ENCODE data around the gene BUB3. TPM values are rescaled to one million over a fixed set of nuclear protein-coding genes. Genes with fewer than 3 reads are reported as not detected.

BUB3 gene
- total RNA-seq, 1 donor from 2014 or later, result 213 TPM

GRCh38 chr10:123140983-123141390 lies 13.2 kb upstream of the BUB3 start:
- intact Hi-C loops (cut with micrococcal nuclease), result loop anchor here (5.0 kb wide), 1 partner anchor 1306 kb away; no protein-coding TSS in a partner anchor

DNA sequence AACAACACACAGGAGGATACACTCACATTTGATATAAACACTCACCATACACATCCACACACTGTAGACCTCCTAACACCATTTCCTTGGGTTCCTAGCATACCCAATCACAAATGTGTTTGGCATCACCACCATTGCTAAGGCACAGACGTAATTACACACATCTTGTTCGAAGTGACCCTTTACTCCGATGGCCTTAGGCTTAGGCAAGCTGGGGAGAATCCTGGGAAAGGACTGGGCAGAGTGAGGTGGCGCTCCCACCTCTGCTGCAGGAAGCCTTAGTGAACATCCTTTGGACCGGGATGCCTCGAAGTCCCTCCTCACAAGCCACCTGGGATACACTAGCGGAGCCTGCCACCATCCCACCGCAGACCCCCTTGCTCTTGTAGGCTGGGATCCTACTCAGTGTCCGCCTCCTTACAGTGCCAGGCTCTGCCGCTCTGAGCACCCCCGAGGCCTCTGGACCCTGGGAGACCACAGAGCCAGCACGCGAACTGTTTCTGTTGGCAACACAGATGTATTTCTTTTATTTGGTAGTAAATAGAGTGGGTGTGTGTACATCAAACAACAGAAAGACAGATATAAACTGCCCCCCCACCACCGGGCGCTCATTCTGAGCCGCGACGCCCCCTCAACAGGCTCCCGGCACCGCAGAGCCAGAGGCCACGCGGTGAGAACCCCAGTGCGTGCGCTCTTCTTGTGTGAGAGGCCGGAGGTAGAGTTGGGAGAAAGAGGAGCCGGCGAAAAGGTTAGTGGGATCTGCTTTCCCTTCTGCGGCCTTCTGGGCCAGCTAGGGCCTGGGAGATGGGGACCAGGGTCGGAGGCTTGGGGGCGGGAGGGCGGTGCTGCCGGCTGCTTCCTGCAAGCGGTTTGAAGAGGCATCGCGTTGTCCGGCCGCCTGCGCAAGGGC lies 12.2 kb upstream of the BUB3 start:
- intact Hi-C loops (cut with micrococcal nuclease), result loop anchor here (5.0 kb wide), 1 partner anchor 1305 kb away; no protein-coding TSS in a partner anchor

DNA sequence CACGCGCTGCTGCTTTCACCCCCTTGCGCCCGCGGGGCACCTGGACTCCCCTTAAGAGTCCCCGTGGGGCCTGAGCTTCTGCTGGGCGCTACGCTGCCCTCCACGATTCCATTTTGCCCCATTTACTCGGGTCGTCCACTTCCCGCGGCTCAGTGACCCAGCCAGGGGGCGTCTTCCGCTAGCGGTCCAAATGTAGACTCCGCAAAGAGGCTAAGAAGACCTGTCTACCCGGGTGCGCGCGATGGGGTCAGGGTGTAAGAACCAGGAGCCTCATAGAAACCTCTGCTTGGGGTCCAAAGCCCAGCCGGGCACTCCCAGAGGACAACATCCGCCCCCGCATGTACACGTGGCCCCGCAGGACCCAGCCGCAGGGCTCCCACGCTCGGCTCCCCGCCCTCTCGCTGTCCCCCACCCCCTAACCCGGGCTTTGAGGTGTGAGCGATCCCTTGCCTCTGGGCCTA lies 11.5 kb upstream of the BUB3 start:
- intact Hi-C loops (cut with micrococcal nuclease), result loop anchor here (5.0 kb wide), 1 partner anchor 1305 kb away; no protein-coding TSS in a partner anchor

DNA sequence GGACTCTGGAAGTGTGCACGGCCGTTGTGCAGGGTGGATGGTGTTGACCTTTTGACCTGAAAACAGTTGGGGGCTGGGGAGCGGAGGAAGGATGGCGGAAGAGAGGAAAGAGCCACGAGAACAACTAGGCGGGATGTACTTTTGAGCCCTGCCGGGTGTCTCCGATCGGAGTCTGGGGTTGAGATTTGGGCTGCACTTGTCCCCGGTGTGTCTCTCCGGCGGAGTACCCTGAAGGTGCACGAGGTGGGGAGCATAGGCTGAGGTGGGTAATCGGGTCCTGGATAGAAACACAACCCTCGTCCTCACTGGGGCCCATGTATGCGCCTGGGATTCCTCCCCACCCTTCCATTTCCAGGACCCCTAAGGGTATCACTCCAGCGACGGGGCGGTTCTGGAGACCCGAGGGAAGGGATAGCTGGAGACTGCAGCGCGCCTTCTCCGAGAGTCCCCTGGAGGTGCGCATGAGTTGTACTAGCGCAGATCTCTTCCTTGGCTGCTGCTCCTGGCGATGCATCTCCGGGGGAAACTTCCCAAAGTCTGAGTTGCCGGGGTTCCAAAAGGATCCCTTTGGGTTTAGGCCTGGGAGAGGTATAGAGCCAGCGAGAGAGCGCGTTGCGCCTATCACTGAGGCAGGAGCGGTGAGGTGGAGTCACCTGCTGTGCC lies 10.9 kb upstream of the BUB3 start:
- intact Hi-C loops (cut with micrococcal nuclease), result loop anchor here (5.0 kb wide), 1 partner anchor 1304 kb away; no protein-coding TSS in a partner anchor

DNA sequence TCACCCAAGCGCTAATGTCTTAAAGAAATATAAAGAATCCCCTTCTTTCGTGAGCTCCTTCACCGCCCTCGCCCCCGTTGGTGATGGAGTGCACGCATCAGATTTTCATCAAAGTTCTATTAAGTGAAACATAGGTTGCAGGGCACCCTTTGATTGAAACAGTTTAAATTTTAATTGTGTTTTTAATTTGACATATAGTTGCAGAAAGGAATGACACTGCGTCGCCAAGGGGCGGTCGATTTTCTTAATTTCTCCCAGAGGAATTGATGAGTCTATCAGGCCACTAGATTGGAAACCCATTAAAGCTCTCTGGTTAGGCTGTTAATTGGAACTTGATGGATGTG lies 10.4 kb upstream of the BUB3 start:
- intact Hi-C loops (cut with micrococcal nuclease), result loop anchor here (5.0 kb wide), 1 partner anchor 1304 kb away; no protein-coding TSS in a partner anchor

DNA sequence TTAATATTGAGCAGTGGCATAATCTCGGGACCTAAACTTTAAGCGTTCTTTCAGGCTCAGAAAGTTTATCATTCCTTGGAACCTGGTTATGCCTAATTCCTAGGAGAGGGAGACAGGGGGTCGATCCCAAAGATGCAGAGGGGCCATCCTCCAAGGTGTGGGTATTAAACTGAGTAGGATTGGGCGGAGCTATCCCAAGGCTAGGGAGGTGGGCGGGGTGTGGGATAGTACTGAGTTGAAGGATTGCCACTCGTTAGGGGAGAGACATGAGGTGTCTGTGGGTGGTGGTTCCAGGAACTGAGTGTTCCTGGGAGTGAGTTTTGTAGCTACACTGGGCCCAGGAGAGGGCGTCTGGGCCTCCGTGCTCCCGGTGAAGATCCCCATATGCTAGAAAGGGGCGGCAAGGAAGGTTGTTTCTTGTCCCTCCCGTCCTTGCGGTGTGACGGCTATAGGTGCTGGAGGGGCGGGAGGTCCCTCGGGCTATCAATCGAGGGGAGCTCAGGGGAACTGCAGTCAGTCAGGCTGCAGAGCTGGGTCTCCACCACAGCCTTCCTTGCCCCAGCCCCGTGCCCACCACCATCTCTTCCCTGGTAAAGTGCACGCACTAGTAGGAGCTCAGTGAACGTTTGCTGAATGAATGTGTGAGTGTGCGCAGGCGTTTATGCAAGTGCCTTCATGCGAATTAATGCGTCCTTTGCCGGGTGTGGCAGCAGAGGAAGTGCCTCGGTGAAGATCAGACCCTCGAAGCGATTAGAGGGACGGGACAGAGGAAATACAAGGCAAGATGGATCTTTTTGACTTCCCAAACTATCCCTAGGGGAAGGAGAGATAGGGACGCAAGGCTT lies 9.3 kb upstream of the BUB3 start:
- intact Hi-C loops (cut with micrococcal nuclease), result loop anchor here (1.0 to 5.0 kb wide), 2 partner anchors 12 to 1302 kb away; no protein-coding TSS in a partner anchor

DNA sequence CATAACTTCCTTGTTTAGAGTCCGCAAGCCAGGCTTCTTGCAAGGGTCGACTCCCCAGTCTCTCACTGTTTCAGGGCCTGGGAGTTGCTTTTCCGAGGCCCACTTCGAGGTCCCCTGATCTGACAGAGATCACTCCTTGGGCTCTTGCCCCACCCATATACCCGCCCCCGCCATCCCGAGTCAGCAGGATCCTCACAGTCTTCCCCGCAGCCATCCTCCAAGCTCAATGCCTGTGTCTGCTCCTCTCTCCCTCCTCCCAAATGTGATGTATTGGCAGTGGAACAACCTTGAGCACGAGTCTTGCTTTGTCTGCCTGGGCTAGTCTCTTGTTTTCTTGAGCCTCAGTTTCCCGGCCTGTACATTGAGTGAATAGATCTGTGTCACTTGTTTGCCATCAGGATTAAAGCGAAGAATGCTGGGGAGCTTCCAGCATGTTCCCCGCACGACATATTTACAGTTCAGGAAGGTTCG lies 8.6 kb upstream of the BUB3 start:
- intact Hi-C loops (cut with micrococcal nuclease), result loop anchor here (1.0 kb wide), 1 partner anchor 12 kb away; no protein-coding TSS in a partner anchor

DNA sequence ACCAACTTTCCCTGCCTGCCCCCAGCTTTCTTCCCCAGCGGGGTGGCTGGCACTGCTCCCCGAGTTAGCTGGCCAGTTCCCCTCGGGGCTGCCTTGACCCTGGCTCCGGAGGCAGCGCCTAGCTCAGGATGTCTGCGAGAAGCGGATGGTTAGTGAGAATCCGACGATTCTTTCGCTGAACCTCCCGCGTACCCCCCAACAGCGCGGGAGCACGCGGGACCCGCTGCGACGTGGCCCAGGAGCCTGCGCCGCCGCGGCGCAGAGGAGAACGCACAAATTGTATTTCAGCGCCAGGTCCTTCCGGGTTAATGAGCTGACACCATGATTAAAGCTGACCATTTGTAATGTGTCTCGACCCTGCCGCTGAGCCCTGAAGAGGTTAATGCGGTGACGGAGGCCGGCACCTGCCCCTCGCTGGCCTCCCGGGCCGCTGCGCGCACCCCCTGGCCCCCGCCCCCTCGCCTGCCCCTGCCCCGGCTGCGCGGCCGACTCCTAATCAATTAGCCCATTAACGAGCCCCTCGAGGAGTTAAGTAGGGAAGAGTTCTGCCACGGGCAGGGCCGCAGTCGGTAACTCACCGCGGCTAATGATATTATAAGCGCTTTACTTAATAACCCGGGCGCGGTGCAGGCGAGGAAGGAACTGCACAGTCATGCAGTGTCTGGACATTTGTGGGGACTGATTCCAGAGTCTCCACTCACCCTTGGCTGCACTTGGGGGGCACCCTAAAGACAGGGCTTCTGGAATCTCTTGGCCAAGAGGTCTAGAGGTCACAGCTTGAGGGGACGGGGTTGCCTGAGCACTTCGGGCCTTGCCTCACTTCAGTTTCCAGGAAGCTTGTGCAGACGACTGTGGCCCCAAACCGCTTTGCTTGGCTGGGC lies 7.9 kb upstream of the BUB3 start:
- intact Hi-C loops (cut with micrococcal nuclease), result no loop called here

DNA sequence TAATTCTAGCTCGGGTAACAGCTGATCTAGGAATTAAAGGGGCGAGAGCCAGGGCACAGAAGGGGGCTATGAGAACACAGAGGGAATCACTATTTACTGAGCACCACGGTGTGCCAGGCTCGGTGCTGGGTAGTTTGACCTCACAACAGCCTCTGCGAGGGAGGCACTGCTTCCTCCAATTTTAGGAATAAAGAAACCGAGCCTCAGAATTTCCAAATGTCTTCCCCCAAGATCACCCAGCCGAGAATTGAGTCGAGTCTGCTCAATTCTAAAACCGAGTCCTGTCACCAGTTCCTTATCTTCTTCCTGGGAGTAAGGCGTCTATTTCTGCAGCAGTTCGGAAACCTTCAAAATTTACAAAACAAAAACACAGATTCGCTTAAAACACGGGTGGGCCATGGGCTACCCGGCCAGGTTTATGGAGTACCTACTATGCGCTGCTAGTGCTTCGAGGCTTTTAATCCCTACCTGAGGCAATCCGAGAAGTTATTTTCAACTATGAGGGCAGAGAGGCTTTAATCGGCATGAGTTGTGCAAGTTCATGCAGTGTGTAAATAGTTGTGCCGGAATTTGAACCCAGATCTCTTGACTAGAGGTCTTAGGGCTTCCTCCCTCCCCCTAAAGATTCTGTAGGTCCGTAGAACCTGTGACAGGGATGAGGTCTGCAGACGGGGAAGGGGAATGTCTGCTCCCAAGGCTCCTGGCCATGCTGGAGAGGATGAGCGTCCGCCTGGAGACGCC lies 7.1 kb upstream of the BUB3 start:
- intact Hi-C loops (cut with micrococcal nuclease), result no loop called here

DNA sequence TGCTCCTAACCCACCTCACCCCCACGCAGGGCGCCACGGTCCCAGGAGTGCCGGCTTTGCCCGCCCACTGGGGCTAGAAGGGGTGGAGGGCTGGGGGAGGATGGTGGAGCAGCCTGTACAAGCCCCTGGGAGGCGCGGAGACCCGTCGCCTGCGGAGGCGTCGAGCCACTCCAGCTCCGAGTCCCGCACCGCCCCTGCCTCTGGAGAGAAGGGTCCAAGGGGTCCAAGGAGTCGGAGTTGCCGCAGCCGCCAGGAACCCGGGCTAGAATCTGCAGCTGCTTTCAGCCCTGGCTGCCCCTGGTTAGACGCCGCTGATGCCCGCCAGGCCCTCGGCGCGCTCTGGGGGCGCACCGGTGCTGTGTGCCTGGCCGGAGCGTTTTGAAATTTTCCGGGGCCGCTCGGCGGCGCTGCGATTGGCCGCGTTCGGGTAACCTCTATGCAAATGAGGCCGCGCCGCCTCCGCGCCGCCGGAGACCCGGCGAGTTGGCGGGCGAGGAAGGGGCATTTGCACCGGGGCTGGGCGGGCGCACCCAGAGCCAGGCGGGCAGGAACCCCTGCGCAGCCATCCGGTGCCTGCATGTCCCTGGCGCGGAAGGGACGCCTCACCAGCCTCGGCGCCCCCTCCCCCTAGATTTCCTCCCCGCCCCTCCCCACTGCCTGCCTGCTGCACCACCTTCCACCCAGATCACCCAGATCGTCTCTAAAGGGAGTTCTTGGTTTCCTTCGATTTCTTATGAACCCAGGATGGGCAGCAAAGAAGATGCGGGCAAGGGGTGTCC lies 6.4 kb upstream of the BUB3 start, which contains the start of gene HMX2:
TSS of gene HMX2 (plus strand) at position 502 of the 779 bp plus-strand sequence. CDS start at position 745, 243 bp downstream.
- intact Hi-C loops (cut with micrococcal nuclease), result no loop called here

DNA sequence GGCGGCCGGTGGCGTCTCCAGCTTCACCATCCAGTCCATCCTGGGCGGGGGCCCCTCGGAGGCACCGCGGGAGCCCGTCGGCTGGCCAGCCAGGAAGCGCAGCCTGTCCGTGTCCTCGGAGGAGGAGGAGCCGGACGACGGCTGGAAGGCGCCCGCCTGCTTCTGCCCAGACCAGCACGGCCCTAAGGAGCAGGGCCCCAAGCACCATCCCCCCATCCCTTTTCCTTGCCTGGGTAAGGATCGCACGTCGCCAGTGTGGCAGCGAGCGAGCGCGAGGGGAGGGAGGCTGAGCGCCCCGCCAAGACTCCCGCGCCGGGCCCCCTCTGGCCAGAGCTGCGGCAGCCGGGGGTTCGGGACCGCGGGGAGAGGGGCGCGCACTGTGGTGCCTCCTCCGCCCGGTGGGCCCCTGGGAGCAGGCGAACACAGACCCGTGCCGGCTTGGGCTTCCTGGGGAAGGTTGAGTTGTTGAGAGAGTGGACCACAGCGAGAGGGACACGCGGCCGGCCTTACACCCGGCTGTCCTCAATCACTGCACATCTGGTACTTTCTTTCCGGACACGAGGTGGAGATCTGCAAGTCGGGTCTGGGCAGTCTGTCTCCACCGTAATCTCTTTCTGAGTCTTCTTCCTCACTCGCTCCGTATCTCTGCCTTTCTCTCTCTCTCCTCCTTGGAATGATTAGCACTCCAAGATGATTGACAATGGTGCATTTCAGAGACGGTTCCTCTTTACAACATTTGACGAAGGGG lies 5.6 kb upstream of the BUB3 start:
- intact Hi-C loops (cut with micrococcal nuclease), result no loop called here

DNA sequence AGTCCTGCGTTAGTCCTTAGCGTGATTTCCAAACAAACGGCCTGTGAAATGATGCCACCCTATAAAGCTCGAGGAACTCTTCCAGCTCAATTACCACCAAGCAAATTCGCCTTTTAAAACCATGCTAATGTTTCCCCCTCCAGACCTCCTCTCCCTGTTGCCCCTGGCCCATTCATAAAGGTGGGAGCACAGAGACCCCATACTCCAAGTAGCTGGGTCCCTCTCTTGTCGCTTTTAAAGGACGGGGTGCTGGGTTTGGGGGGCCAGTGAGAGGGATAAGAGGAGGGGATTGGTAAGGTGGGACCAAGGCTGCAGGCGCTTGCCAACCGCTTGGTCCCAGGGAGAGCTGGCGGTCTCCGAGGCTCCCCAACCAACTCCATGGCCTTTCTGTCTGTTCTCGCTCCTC lies 5.0 kb upstream of the BUB3 start:
- intact Hi-C loops (cut with micrococcal nuclease), result no loop called here

DNA sequence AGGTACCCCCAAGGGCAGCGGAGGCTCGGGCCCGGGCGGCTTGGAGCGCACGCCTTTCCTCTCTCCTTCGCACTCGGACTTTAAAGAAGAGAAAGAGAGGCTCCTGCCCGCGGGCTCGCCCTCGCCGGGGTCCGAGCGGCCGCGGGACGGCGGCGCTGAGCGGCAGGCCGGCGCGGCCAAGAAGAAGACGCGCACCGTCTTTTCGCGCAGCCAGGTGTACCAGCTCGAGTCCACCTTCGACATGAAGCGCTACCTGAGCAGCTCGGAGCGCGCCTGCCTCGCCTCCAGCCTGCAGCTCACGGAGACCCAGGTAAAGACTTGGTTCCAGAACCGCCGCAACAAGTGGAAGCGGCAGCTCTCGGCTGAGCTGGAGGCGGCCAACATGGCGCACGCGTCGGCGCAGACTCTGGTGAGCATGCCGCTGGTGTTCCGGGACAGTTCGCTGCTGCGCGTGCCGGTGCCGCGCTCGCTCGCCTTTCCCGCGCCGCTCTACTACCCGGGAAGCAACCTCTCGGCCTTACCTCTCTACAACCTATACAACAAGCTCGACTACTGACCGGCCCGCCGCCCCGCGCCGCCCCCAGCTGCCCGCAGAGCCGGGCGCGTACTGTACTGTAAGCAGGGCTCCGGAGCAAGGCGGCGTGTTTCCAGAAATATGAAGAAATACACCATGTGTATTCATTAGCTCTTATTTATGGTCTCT lies 4.5 kb upstream of the BUB3 start:
- intact Hi-C loops (cut with micrococcal nuclease), result loop anchor here (10.0 kb wide), 2 partner anchors 1075 to 1655 kb away; partner anchors contain the start of gene ABRAXAS2

- intact Hi-C loops (cut with micrococcal nuclease), result loop anchor here (10.0 kb wide), 2 partner anchors 1074 to 1654 kb away; partner anchors contain the start of gene ABRAXAS2
Observed at GRCh38 chr10:123150271-123150985, 3.8 kb upstream of the BUB3 start.

- intact Hi-C loops (cut with micrococcal nuclease), result loop anchor here (1.0 to 10.0 kb wide), 3 partner anchors 14 to 1654 kb away; partner anchors contain the start of gene ABRAXAS2
Observed at GRCh38 chr10:123150986-123151736, 3.0 kb upstream of the BUB3 start.
